Brain (organoid and tissue), 1 donor: Measurements from ENCODE around the gene BMP15. TPM values are rescaled to one million over a fixed set of nuclear protein-coding genes. Genes with fewer than 3 reads are reported as not detected.

ENCODE experiments used
- polyA plus RNA-seq: library from polyadenylated mRNA; stranded (reverse); fragments of 350-450 nt; fragmentation: Illumina TruSeq; extraction: RNeasy Lipid Tissue Mini Kit (QIAGEN cat#74804); gene quantifications from one replicate; pipeline ENCODE4 v1.2.3, GENCODE V29; 2015; ENCODE audit warnings: low read depth, low replicate concordance; ENCODE audit not compliant: insufficient read depth

BMP15 gene
- polyA plus RNA-seq, 1 donor from 2014 or later: not detected

Other genes with a start within 250 kb of the BMP15 start
- gene SHROOM4, start 96.5 kb upstream of the BMP15 start, polyA plus RNA-seq: 4.6 TPM